Large intestine (tissue), 3 donors: ENCODE results near the gene PTTG1IP. TPM values are rescaled to one million over a fixed set of nuclear protein-coding genes. Genes with fewer than 3 reads are reported as not detected.
A peak's percentile ranks its signal among the peaks of the same experiment; 100 is the strongest.

ENCODE experiments used
- DNase-seq, 2 donors: peaks; one replicate each; pipeline versions ENCODE4 v3.0.0 to v3.0.0-alpha.2; 2013
- H3K27ac ChIP-seq: one replicate; pipeline ENCODE4 v1.5.1; 2013; ENCODE audit warnings: low read length
- H3K27me3 ChIP-seq: 2 replicates; pipeline ENCODE4 v1.6.1; 2013; ENCODE audit warnings: low read length; ENCODE audit not compliant: control insufficient read depth, insufficient read depth
- H3K36me3 ChIP-seq: 2 replicates; pipeline ENCODE4 v1.6.1; 2013; ENCODE audit warnings: low read length; ENCODE audit not compliant: control insufficient read depth, insufficient read depth
- H3K4me1 ChIP-seq: one replicate; pipeline ENCODE4 v1.6.1; 2013; ENCODE audit warnings: low read length; ENCODE audit not compliant: control insufficient read depth, insufficient read depth
- H3K4me3 ChIP-seq: one replicate; pipeline ENCODE4 v1.5.1; 2013; ENCODE audit warnings: low read length
- H3K9me3 ChIP-seq: one replicate; pipeline ENCODE4 v1.6.1; 2013; ENCODE audit warnings: mild to moderate bottlenecking, low read depth, low read length, moderate library complexity; ENCODE audit not compliant: control insufficient read depth
- WGBS: methylation state at CpG from one replicate; pipeline ENCODE4 v1.1.5; 2013; ENCODE audit warnings: low lambda C conversion rate; ENCODE audit not compliant: insufficient coverage; 5-methylcytosine and 5-hydroxymethylcytosine counted together
- polyA plus RNA-seq: library from polyadenylated mRNA; unstranded; fragments of 120-200 nt; gene quantifications from one replicate; pipeline ENCODE4 v1.2.1, GENCODE V29; 2013

PTTG1IP gene
- polyA plus RNA-seq, 1 donor: 185 TPM

GRCh38 chr21:44810779-44811178 is 62.7 kb downstream of the PTTG1IP start:
- no peak overlapping the region for H3K27ac ChIP-seq
- no peak overlapping the region for H3K4me3 ChIP-seq
- H3K4me1 ChIP-seq: no peaks in the 10 kb centered on the region
- WGBS: no CpG with 5 or more reads among the region's 6 CpGs
- H3K27me3 ChIP-seq: no peaks in the 10 kb centered on the region
- H3K36me3 ChIP-seq: peaks cover 72% of the 10 kb centered on the region
- DNase-seq: no peak
- no peaks in the 10 kb centered on the region for H3K9me3 ChIP-seq

GRCh38 chr21:44805859-44806258 is 67.6 kb downstream of the PTTG1IP start:
- Histone ChIP-seq H3K9me3 (no peaks in the 10 kb centered on the region), H3K4me3 (no peak overlapping the region), H3K27ac (no peak overlapping the region), H3K36me3 (peaks cover 66% of the 10 kb centered on the region), H3K4me1 (peaks cover 2% of the 10 kb centered on the region), H3K27me3 (no peaks in the 10 kb centered on the region)
- no CpG with 5 or more reads among the region's 4 CpGs for WGBS
- no peak for DNase-seq

- Histone ChIP-seq H3K36me3 (peaks cover 59% of the 10 kb centered on the region), H3K27me3 (no peaks in the 10 kb centered on the region), H3K4me3 (no peak overlapping the region), H3K4me1 (peaks cover 3% of the 10 kb centered on the region), H3K27ac (no peak overlapping the region), H3K9me3 (no peaks in the 10 kb centered on the region)
- WGBS: no CpG with 5 or more reads among the region's 4 CpGs
- DNase-seq: no peak
Observed at GRCh38 chr21:44805226-44805625, 68.3 kb downstream of the PTTG1IP start.

- Histone ChIP-seq H3K4me1 (peaks cover 7% of the 10 kb centered on the region), H3K4me3 (no peak overlapping the region), H3K36me3 (peaks cover 55% of the 10 kb centered on the region), H3K27ac (no peak overlapping the region), H3K9me3 (no peaks in the 10 kb centered on the region), H3K27me3 (no peaks in the 10 kb centered on the region)
- DNase-seq: no peak
- WGBS: no CpG with 5 or more reads among the region's 6 CpGs
Observed at GRCh38 chr21:44804762-44805161, 68.7 kb downstream of the PTTG1IP start.

- Histone ChIP-seq H3K36me3 (peaks cover 45% of the 10 kb centered on the region), H3K4me1 (peaks cover 8% of the 10 kb centered on the region), H3K9me3 (no peaks in the 10 kb centered on the region), H3K27me3 (no peaks in the 10 kb centered on the region), H3K4me3 (no peak overlapping the region), H3K27ac (no peak overlapping the region)
- no peak for DNase-seq
- WGBS: no CpG with 5 or more reads among the region's 3 CpGs
Observed at GRCh38 chr21:44803651-44804050, 69.8 kb downstream of the PTTG1IP start.

GRCh38 chr21:44802396-44803153 is 70.9 kb downstream of the PTTG1IP start:
- 19% methylated on average over 2 of the region's 32 CpGs for WGBS
- DNase-seq: peak in 1 of 2 donors; percentile 32
- Histone ChIP-seq H3K27me3 (no peaks in the 10 kb centered on the region), H3K9me3 (no peaks in the 10 kb centered on the region), H3K4me3 (peak overlapping the region; percentile 76), H3K36me3 (peaks cover 38% of the 10 kb centered on the region), H3K4me1 (peaks cover 8% of the 10 kb centered on the region), H3K27ac (no peak overlapping the region)

- WGBS: no CpG with 5 or more reads among the region's 97 CpGs
- Histone ChIP-seq H3K27me3 (no peaks in the 10 kb centered on the region), H3K36me3 (peaks cover 31% of the 10 kb centered on the region), H3K9me3 (no peaks in the 10 kb centered on the region), H3K4me1 (peaks cover 8% of the 10 kb centered on the region), H3K4me3 (peak within 1 kb of the TSS; percentile 76), H3K27ac (peak within 1 kb of the TSS; percentile 51)
- DNase-seq: peak; percentile 71 to 84
Observed at GRCh38 chr21:44801468-44802395, 71.8 kb downstream of the PTTG1IP start, which contains the start of gene UBE2G2. TSS of gene UBE2G2 (minus strand) at chr21:44801820. CDS start at chr21:44801748, 72 bp downstream.

- 0% methylated on average over 1 of the region's 17 CpGs for WGBS
- H3K4me1 ChIP-seq: peaks cover 8% of the 10 kb centered on the region
- H3K9me3 ChIP-seq: no peaks in the 10 kb centered on the region
- peaks cover 29% of the 10 kb centered on the region for H3K36me3 ChIP-seq
- H3K4me3 ChIP-seq: peak overlapping the region; percentile 76
- DNase-seq: peak in 1 of 2 donors; percentile 49
- peak overlapping the region; percentile 41 for H3K27ac ChIP-seq
- H3K27me3 ChIP-seq: no peaks in the 10 kb centered on the region
Observed at GRCh38 chr21:44800971-44801467, 72.5 kb downstream of the PTTG1IP start.

- DNase-seq: peak in 1 of 2 donors; percentile 10
- Histone ChIP-seq H3K36me3 (peaks cover 20% of the 10 kb centered on the region), H3K4me3 (peak overlapping the region; percentile 76), H3K4me1 (peaks cover 8% of the 10 kb centered on the region), H3K27me3 (no peaks in the 10 kb centered on the region), H3K9me3 (no peaks in the 10 kb centered on the region), H3K27ac (no peak overlapping the region)
- 46% methylated on average over 2 of the region's 12 CpGs for WGBS
Observed at GRCh38 chr21:44800103-44800502, 73.4 kb downstream of the PTTG1IP start.

GRCh38 chr21:44799646-44800045 is 73.8 kb downstream of the PTTG1IP start:
- no peak for DNase-seq
- Histone ChIP-seq H3K27me3 (no peaks in the 10 kb centered on the region), H3K4me3 (no peak overlapping the region), H3K4me1 (peaks cover 8% of the 10 kb centered on the region), H3K9me3 (no peaks in the 10 kb centered on the region), H3K27ac (no peak overlapping the region), H3K36me3 (peaks cover 15% of the 10 kb centered on the region)
- no CpG with 5 or more reads among the region's 1 CpG for WGBS
